A204.1 (cell line): ENCODE measurements around the gene ATP2A3.

ENCODE experiments used
- FAIRE-seq: peaks from 2 replicates; lab custom pipeline; 2012; peaks lifted over from hg19 to GRCh38; lab: Jason Lieb, UNC

ATP2A3 gene

DNA sequence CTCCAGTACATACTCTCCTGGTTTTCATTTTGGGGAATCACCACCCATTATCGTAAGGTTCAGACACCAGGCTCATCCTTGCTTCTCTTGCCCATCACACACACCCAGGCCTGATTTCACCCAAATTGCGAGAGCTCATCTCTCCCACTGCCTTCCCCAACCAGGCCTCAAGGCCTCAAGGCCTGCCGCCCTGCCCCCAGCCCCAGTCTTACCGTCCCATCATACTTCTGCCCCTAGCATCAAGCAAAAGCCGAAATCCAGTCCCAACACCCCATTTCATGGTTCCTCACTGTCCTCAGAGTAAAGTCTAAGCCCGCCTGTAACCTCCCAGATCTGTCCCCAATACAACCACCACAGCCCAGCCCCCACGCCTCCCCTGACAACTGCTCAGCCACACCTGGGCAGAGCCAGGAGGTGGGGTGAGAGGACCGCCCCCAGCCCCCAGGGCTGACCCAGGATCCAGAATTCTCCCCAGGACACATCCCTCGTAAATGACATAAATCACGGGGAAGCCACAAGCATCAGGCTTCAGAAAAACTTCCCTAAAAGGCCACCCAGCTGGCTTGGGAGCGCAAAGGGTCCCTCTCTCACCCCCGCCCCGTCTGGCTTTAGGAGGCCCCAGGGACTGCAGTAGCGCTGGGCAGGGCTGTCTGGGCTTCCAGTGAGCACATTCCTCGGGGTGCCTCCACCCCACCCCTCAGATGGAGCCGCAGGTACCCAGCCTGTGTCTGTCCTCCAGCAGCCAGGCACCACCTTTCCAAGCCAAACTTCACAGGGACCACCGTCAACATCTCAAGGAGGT is 38.4 kb downstream of the ATP2A3 start:
- FAIRE-seq, result no peak

DNA sequence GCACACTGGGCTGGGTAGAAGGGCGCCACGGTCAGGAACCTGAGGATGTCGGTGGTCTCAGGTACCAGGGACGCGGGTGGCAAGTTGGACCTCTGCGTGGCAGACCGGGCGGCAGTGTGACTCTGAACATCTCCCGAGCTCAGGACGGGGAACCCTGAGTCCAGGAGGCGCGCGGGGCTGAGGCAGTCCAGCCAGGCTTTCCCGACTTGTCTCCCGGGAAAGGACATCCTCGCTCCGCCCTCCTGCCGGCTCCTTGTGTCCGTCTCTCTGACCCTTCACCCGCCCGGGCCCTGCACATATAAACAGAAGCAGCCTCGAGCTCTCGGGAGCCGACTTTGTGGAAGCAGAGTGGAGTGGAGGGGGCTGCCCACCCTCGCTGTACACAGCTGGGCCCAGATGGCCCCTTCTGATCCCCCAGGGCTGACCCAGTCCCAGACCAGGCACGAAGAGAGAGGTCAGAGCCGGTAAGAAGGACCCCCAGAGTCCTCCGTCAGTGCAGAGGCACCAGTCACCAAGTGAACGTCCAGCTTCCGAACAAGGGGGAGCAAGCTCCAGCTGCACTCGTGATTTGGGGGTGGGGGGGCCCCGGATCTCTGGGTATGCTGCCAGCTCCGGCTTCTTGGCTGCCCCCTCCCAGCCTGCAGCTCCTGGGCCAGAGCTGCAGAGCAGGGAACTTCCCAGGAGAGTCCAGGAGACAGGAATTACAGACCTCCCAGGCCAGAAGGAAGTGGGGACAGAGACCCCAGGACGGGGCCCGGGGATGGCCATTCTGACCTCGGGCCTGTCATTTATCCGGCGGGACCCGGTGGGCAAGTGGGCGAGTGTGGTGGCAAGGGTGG is 39.5 kb downstream of the ATP2A3 start:
- no peak for FAIRE-seq

- FAIRE-seq, result no peak
These were observed 40.6 kb downstream of the ATP2A3 start for GRCh38 chr17:3923466-3924190.

DNA sequence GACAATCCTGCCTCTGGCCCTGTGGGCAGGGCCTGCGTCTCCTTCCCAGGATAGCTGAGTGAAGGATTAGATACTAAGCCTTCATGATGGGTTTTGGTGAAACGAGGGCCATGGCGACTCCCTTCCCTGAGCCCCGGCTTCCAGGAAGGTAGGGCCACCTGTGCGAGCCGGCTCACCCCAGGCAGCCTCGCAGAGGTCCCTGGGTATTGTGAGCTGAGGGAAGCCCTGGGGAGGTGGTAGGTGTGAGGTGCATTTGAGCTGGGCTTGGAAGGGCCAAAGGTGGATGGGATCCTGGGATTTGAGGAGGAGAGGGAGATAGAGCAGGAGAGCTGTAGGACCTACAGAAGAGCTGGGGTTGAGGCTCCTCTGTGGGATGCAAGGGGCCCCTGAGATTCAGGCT is 41.5 kb downstream of the ATP2A3 start:
- FAIRE-seq, result no peak

DNA sequence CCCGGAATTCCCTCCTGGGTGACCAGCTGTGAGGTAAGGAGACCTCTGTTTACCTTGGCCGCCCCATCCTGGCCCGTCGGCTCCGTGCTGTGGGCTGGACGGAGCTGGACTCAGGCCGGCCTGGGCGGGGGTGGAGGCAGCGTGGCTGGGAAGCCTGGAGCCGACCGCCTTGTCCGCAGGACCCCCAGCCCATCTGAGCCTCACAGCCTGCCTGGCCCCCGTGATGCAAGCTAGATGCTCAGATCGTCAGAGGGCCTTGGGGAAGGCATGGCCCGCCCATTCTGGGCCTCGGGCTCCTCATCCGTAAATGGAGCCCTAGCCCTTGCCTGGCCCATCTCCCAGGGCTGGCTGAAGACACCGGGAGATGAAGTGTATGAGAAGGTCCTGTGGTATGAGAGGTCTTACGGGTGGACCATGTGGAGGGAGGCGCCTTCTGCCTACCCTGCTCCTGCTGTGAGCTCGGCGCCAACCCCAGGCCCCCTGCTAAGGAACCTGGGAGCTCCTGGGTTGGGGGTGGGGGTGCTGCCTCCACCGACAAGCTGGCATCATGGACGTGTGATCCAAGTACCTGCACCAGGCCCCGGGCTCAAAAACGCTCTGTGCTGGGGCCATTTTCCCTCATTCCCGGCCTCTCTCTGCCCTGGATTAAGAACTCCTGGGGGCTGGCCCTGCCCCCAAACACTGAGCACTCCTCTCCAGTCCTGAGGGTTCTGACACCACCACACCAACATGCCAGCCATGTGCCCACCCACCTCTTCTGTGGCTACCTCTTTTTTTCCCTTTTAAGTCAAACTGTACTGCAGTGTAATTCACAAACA is 42.5 kb downstream of the ATP2A3 start:
- FAIRE-seq, result no peak

DNA sequence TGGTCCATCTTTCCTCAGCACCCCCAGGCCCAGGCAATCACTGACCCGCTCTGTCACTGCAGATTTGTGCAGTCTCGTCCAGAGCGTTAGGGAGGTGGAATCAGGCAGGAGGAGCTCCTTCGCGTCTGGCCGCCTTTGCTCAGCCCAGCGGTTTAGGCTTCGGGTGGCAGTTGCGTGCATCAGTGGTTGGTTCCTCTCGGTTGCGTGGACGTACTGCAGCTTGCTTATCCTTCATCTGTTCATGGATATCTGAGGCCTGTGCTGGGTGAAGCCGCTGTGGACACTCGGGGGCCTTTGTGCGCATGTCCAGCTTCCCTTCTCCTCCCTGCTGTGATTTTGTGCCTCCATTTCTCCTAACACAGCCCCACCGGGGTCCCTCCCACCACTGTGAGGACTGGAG is 43.2 kb downstream of the ATP2A3 start:
- no peak for FAIRE-seq

DNA sequence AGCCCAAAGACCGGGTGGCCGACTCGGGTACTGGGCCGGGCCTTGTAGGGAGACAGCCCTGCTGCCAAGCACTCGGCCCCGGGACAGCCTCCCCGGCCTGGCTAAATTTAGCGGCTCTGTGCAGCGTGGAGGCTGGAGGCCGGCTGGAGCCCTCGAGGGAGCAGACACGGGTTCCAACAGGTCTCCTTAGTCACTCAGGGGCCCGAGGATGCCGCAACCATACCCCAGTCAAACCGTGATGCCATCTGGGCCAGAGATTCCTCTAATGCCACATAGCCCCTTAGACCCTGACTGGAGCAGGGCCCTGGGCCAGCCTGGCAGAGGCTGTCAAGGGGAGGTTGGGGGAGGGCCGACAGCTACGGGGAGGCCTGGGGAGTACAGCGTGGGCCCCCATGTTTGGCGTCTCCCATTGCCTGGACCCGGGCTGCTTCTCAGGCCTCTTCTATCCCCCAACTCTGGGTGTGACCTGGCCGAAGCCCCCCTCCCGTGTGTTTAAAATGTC is 45.1 kb downstream of the ATP2A3 start:
- FAIRE-seq, result no peak

- FAIRE-seq, result no peak
These were observed 45.7 kb downstream of the ATP2A3 start for GRCh38 chr17:3918372-3919122.

GRCh38 chr17:3917391-3917931 is 46.8 kb downstream of the ATP2A3 start:
- no peak for FAIRE-seq

DNA sequence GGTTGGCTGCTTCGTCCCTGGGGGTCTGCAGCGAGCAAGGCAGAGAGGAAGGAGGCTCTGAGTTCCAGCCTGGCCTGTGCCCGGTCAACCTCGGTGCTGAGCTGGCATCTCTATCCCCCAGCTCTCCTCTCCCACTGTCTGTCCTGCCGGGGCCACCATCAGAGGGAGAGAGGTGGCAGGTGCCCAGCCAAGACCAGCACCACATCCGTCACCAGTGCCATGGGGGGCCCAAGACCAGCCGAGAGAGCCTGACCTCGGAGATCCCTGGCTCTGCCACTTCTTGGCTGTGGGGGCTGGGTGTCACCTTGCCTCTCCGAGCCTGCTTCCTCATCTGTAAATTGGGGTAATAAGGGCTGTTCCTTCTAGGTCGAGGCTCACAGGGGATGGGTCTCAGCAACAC is 47.4 kb downstream of the ATP2A3 start:
- no peak for FAIRE-seq

DNA sequence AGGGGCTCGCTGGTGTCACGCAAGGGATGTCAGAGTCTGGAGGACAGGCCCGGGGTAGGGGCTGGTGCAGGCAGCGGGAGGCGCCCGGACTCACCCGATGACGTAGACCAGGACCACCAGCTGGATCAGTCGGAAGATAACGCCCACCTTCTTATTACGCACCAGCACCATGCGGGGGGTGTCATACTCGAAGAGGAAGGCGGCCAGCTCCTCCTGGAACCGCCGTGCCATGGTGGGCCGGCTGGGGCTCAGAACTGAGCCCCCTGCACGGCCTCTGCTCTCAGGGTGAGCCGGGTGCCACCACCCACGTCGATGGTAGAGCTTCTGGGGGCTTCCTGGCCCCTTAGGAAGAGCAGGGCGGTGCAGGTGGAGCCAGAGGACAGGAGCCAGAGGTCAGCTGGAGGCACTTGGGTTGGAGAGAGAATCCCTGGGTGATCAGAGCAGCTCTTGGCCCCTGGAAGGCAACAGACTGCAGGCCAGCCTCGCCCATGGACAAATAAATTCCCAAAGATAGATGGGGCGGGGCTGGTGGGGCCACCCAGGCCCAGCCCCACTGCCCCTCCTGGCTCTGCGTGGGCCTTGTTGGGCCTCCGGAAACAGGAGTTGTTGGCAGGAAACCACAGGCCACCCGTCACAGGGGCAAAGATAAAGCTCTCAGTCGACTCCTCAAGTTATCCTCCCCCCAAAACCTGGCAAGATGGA is 48.1 kb downstream of the ATP2A3 start, which contains the start of gene P2RX1:
TSS of gene P2RX1 (minus strand) at position 471 of the 702 bp plus-strand sequence. CDS start at position 231, 240 bp downstream.
- FAIRE-seq, result no peak

DNA sequence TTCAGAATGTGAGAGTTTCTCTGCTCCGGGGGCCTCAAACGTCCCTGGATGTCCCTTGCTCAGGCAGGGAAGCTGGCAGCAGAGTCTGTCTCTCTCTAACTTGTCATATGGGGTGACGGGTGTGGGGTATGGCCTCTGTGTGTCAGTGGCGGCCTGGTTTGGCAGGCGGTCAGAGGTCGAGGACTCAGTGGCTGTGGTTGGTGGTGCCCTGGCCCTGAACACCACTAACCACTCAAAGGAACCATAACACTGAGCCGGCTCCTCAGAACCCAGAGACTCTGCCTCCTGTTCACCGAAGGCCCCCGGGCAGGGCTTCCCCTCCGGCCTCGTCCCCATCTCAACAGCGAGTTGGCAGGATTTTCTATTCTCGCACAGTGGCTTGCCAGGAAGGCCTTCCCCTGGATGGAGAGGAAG is 48.6 kb downstream of the ATP2A3 start:
- no peak for FAIRE-seq

- FAIRE-seq, result no peak
These were observed 49.9 kb downstream of the ATP2A3 start for GRCh38 chr17:3914312-3914670.

DNA sequence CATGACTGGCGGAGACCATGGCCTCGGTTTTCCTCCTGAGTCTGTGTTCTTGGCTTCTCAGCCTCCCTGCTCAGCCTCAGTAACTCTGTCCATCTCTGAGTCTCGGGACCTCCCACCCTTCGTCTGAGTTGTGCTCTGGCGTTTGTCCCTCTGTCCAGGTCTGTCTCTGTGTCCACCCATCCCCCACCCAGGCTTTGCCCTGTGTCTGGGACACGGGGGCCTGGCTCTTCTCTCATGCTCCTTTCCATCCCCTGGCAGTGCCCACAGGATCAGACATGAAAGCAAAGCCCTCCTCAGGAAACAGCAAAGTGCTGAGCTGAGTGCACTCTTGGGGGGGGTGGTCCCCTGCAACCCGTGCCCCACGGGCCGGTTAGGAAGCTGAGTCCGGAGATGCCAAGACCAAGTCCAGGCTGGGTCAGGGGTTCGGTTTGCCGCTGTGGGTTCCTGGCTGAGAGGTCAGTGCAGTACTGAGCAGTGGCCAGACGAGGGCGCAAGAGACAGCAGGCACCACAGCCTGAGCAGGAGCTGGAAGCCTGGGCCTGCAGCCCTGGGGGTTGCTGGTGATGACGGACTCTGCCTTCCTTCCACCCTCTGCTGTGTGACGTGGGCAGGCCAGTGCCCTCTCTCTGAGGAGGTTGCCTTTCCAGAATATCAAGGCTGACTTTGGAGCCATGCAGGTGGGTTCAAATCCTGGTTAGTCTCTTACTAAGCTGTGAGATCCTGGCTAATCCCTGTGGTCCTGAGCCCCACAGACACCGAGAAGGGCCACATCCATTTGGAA is 50.5 kb downstream of the ATP2A3 start:
- FAIRE-seq, result no peak

GRCh38 chr17:3912827-3913226 is 51.4 kb downstream of the ATP2A3 start:
- no peak for FAIRE-seq

DNA sequence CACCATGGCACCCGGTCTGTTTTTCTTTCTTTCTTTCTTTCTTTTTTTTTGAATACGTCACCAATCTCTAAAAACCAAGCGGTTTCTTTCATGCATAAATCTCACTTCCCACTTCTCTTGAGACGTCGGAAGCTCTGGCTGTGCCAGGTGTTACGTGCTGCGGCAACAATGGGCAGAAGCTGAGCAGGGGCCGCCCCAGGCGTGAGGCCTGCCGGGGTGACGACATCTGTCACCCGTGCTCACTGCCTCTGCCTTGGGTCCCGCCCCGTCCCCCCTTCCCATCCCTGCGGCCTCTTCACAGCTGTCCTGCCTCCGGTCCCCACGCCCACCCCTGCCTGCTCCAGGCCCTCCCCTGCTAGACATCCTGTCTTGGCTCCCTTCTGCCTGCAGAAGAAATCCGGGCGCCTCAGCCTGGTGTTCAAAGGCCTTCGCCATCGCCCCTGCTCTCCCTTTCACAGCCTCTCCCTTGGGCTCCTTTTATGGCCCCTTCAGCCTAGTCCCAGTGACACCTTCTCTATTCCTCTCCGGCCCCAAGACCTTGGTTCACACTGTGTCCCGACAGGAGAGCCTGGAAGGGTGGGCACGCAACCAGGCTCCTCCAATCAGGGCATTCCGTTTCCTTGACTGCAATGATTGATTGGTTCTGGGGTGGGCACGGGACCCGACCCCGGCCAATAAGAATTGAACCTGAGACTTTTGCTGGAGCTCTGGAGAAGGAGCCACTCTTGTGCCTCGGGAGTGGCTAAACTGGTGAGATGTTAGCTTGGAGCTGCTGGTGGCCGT is 52.8 kb downstream of the ATP2A3 start:
- no peak for FAIRE-seq

DNA sequence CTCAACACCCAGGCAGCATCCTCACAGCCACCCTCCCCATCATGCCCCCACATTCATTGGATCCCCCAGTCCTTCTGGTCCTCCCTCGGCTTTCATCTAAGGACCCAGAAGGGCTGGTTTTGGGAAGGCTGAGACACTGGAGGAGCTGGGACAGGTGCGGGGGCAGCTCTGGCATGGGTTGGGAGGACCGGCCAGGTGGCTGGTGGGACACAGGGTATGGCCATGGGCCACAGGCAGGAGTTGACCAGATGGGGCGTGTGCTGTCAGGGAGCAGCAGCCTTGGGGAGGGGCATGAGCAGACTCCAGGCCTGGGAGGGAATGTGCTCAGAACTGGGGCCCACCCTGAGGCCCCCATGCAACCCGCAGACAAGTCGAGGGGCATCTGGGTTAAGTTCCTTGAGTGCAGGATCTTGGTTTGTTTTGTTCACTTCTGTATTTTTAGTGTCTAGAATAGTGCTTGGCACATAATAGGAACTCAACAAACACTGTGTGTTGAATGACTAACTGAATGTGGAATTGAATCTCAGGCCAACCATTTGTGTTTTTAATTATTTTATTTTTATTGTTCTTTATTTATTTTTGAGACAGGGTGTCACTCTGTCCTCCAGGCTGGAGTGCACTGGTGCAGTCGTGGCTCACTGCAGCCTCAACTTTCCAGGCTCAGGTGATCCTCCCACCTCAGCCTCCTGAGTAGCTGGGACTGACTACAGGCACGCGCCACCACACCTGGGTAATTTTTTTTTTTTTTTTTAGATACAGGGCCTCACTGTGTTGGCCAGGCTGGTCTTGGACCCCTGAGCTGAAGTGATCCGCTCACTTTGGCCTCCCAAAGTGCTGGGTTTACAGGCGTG is 53.6 kb downstream of the ATP2A3 start:
- no peak for FAIRE-seq
